OCI-LY1 (cell line): ENCODE measurements around the gene CCK.

Experiments
- H2AFZ ChIP-seq: fragments of 200-600 bp; sonication (generic), shearing (Covaris generic); 2 replicates; pipeline ENCODE4 v1.6.0; 2014; ENCODE audit warnings: antibody characterized with exemption, mild to moderate bottlenecking, low read length
- H3F3A ChIP-seq: fragments of 200-600 bp; sonication (generic), shearing (Covaris generic); 2 replicates; pipeline ENCODE4 v1.6.0; 2014; ENCODE audit warnings: mild to moderate bottlenecking, antibody characterized with exemption, low read length, moderate library complexity; ENCODE audit not compliant: insufficient read depth
- H3K27ac ChIP-seq: fragments of 200-600 bp; sonication (generic); 2 replicates; pipeline ENCODE4 v1.5.1; 2014; ENCODE audit warnings: low read length, mixed run types, mild to moderate bottlenecking, low read depth; ENCODE audit not compliant: poor library complexity, severe bottlenecking
- H3K27me3 ChIP-seq: fragments of 200-600 bp; sonication (generic); 2 replicates; pipeline ENCODE4 v1.6.0; 2014; ENCODE audit warnings: antibody characterized with exemption, mild to moderate bottlenecking, low read length, moderate library complexity; ENCODE audit not compliant: insufficient read depth
- H3K36me3 ChIP-seq: fragments of 200-600 bp; sonication (generic); 2 replicates; pipeline ENCODE4 v1.6.1; 2014; ENCODE audit warnings: mild to moderate bottlenecking, antibody characterized with exemption, low read length, moderate library complexity, mixed read lengths; ENCODE audit not compliant: insufficient read depth
- H3K4me1 ChIP-seq: fragments of 200-600 bp; sonication (generic); 2 replicates; pipeline ENCODE4 v1.5.1; 2014; ENCODE audit warnings: mild to moderate bottlenecking, low read length, moderate library complexity; ENCODE audit not compliant: insufficient read depth, severe bottlenecking
- H3K4me2 ChIP-seq: fragments of 200-600 bp; sonication (generic), shearing (Covaris generic); 2 replicates; pipeline ENCODE4 v1.6.1; 2014; ENCODE audit warnings: low read length
- H3K4me3 ChIP-seq: fragments of 200-600 bp; sonication (generic); 2 replicates; pipeline ENCODE4 v1.5.1; 2014; ENCODE audit warnings: low read length, low read depth, mild to moderate bottlenecking, mixed read lengths; ENCODE audit not compliant: poor library complexity, severe bottlenecking
- H3K79me2 ChIP-seq: fragments of 200-600 bp; shearing (Covaris generic); 2 replicates; pipeline ENCODE4 v1.6.1; 2016; ENCODE audit warnings: mixed run types, low read length, mixed read lengths; ENCODE audit not compliant: insufficient read depth
- H3K9ac ChIP-seq: fragments of 200-600 bp; sonication (generic), shearing (Covaris generic); 2 replicates; pipeline ENCODE4 v1.6.1; 2014; ENCODE audit warnings: mild to moderate bottlenecking, low read length, mixed read lengths
- H3K9me2 ChIP-seq: fragments of 200-600 bp; sonication (generic), shearing (Covaris generic); 2 replicates; pipeline ENCODE4 v1.6.1; 2014; ENCODE audit warnings: low read depth, mild to moderate bottlenecking, low read length, mixed read lengths
- H3K9me3 ChIP-seq: fragments of 200-600 bp; shearing (Covaris generic); 2 replicates; pipeline ENCODE4 v1.6.1; 2014; ENCODE audit warnings: low read length, mixed read lengths
- H4K20me1 ChIP-seq: fragments of 200-600 bp; sonication (generic), shearing (Covaris generic); 2 replicates; pipeline ENCODE4 v1.6.0; 2016; ENCODE audit warnings: mild to moderate bottlenecking, low read length; ENCODE audit not compliant: insufficient read depth
- EZH2 ChIP-seq: fragments of 200-600 bp; sonication (generic), shearing (Covaris generic); IDR thresholded peaks from 2 replicates; pipeline ENCODE4 v1.8.0; 2017; ENCODE audit warnings: borderline replicate concordance, mixed run types, mild to moderate bottlenecking, antibody characterized with exemption, low read length, moderate library complexity, mixed read lengths
- TF ChIP-seq, protein P1 (sequence below): fragments of 200-600 bp; sonication (generic), shearing (Covaris generic); IDR thresholded peaks from 2 replicates; pipeline ENCODE4 v1.5.1; 2017; ENCODE audit warnings: mild to moderate bottlenecking, antibody characterized with exemption, low read length, moderate library complexity, mixed read lengths

The CCK gene

DNA sequence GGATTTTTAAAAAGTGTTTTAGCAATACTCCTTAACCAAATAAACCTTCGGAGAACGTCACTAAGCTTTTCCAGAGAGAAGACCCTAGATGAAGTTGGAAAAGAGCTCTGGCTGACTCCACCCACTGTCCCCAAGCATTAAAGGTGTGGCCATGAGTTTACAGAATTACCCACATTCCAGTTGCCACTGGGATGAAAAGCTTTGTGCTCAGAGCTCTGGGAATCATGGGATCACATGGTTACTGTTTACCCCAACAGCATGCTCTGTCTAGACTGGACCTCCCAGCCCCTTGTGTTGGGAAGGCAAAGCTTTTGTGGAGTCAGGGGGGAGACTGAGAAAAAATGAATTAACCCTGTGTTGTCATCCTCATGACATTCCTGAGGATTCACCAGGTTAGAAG lies 55.3 kb downstream of the CCK start:
- TF ChIP-seq, protein P1, sequence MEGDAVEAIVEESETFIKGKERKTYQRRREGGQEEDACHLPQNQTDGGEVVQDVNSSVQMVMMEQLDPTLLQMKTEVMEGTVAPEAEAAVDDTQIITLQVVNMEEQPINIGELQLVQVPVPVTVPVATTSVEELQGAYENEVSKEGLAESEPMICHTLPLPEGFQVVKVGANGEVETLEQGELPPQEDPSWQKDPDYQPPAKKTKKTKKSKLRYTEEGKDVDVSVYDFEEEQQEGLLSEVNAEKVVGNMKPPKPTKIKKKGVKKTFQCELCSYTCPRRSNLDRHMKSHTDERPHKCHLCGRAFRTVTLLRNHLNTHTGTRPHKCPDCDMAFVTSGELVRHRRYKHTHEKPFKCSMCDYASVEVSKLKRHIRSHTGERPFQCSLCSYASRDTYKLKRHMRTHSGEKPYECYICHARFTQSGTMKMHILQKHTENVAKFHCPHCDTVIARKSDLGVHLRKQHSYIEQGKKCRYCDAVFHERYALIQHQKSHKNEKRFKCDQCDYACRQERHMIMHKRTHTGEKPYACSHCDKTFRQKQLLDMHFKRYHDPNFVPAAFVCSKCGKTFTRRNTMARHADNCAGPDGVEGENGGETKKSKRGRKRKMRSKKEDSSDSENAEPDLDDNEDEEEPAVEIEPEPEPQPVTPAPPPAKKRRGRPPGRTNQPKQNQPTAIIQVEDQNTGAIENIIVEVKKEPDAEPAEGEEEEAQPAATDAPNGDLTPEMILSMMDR = no peak
- no peak for TF ChIP-seq EZH2
- H3K4me3 ChIP-seq = no peak overlapping the region
- no peak overlapping the region for H3K9ac ChIP-seq
- H3K36me3 ChIP-seq = peaks cover 85% of the 10 kb centered on the region
- no peak overlapping the region for H3K27ac ChIP-seq
- no peaks in the 10 kb centered on the region for H3K9me3 ChIP-seq
- no peak overlapping the region for H3K4me2 ChIP-seq
- H3F3A ChIP-seq = no peaks in the 10 kb centered on the region
- H2AFZ ChIP-seq = no peak overlapping the region
- peaks cover 30% of the 10 kb centered on the region for H3K4me1 ChIP-seq
- H3K9me2 ChIP-seq = no peaks in the 10 kb centered on the region
- no peaks in the 10 kb centered on the region for H3K79me2 ChIP-seq
- no peaks in the 10 kb centered on the region for H4K20me1 ChIP-seq
- no peaks in the 10 kb centered on the region for H3K27me3 ChIP-seq

DNA sequence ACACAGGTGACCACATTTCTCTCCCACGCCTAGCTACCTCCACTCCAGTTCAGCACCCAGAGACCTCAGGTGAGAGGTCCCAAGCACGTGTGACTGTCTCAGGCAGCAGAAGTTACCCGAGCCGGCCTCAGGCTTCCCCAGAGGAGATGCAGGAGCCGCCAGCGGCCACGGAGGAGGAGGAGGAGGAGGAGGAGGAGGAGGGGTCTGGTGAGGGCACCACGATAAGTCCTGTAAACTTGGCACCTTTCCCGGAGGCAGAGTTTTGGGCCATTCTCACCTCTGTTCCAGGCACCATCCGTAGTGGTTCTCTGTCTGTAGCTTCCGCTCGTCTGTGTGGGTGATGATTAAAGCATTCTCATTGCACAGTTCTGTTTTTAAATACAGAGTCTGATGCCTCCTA lies 56.1 kb downstream of the CCK start:
- no peak overlapping the region for H3K4me2 ChIP-seq
- peaks cover 87% of the 10 kb centered on the region for H3K36me3 ChIP-seq
- H2AFZ ChIP-seq = no peak overlapping the region
- TF ChIP-seq, protein P1 = no peak
- no peak for TF ChIP-seq EZH2
- H3K9me3 ChIP-seq = no peaks in the 10 kb centered on the region
- H3K4me3 ChIP-seq = no peak overlapping the region
- H3K27ac ChIP-seq = no peak overlapping the region
- H3K9me2 ChIP-seq = no peaks in the 10 kb centered on the region
- no peaks in the 10 kb centered on the region for H4K20me1 ChIP-seq
- no peaks in the 10 kb centered on the region for H3K27me3 ChIP-seq
- peaks cover 22% of the 10 kb centered on the region for H3K4me1 ChIP-seq
- no peaks in the 10 kb centered on the region for H3K79me2 ChIP-seq
- no peaks in the 10 kb centered on the region for H3F3A ChIP-seq
- H3K9ac ChIP-seq = no peak overlapping the region
